ENCODE data around the gene CCL8. TPM values are rescaled to one million over a fixed set of nuclear protein-coding genes. Genes with fewer than 3 reads are reported as not detected.

CCL8 gene
- total and polyA plus RNA-seq, 7 donors: 1.6 to 12.5 (median 4.5) TPM; not detected in 3

- no peak overlapping the region for H3K4me3 ChIP-seq
- WGBS, 2 donors: 71 to 85% methylated on average over 9 of the region's 9 CpGs
- no peak for DNase-seq
- TF ChIP-seq CTCF (IDR thresholded peaks at IDR 0.05): no peak
- intact Hi-C loops (cut with DNase I): no loop called here
- peaks cover 0 to 10% (median 0%) of the 10 kb centered on the region in 3 donors for H3K27me3 ChIP-seq
- peaks cover 0 to 10% (median 3%) of the 10 kb centered on the region in 4 donors for H3K4me1 ChIP-seq
- H3K36me3 ChIP-seq: no peaks in the 10 kb centered on the region
- no peak overlapping the region for H3K27ac ChIP-seq
- no peaks in the 10 kb centered on the region for H3K9me3 ChIP-seq
Measured at GRCh38 chr17:34367486-34368195, 48.4 kb downstream of the CCL8 start.

GRCh38 chr17:34368196-34368945 is 49.1 kb downstream of the CCL8 start:
- intact Hi-C loops (cut with DNase I): no loop called here
- Histone ChIP-seq H3K36me3 (no peaks in the 10 kb centered on the region), H3K4me1 (peaks cover 0 to 10% (median 3%) of the 10 kb centered on the region in 4 donors), H3K27me3 (peaks cover 0 to 6% (median 0%) of the 10 kb centered on the region in 3 donors), H3K27ac (no peak overlapping the region), H3K4me3 (no peak overlapping the region), H3K9me3 (no peaks in the 10 kb centered on the region)
- TF ChIP-seq CTCF (IDR thresholded peaks at IDR 0.05) (no peak), EP300 (IDR thresholded peaks at IDR 0.05) (no peak), POLR2A (IDR thresholded peaks at IDR 0.05) (no peak), POLR2AphosphoS5 (IDR thresholded peaks at IDR 0.05) (no peak)
- 65 to 73% methylated on average over 9 of the region's 9 CpGs for WGBS, 2 donors
- no peak for DNase-seq

GRCh38 chr17:34368946-34369500 is 49.8 kb downstream of the CCL8 start:
- Histone ChIP-seq H3K36me3 (no peaks in the 10 kb centered on the region), H3K4me1 (peaks cover 0 to 10% (median 3%) of the 10 kb centered on the region in 4 donors), H3K27me3 (peaks cover 0 to 6% (median 0%) of the 10 kb centered on the region in 3 donors), H3K9me3 (no peaks in the 10 kb centered on the region), H3K27ac (no peak overlapping the region), H3K4me3 (no peak overlapping the region)
- no peak for TF ChIP-seq POLR2A (IDR thresholded peaks at IDR 0.05)
- no peak for TF ChIP-seq CTCF (IDR thresholded peaks at IDR 0.05)
- TF ChIP-seq POLR2AphosphoS5 (IDR thresholded peaks at IDR 0.05): no peak
- TF ChIP-seq EP300 (IDR thresholded peaks at IDR 0.05): no peak
- intact Hi-C loops (cut with DNase I): no loop called here
- 49 to 61% methylated on average over 4 of the region's 4 CpGs for WGBS, 2 donors
- DNase-seq: no peak

GRCh38 chr17:34369571-34369970 is 50.3 kb downstream of the CCL8 start:
- H3K27ac ChIP-seq: no peak overlapping the region
- peaks cover 0 to 10% (median 3%) of the 10 kb centered on the region in 4 donors for H3K4me1 ChIP-seq
- H3K27me3 ChIP-seq: peaks cover 0 to 3% (median 0%) of the 10 kb centered on the region in 3 donors
- H3K9me3 ChIP-seq: no peaks in the 10 kb centered on the region
- TF ChIP-seq EP300 (IDR thresholded peaks at IDR 0.05): no peak
- no peak for TF ChIP-seq POLR2AphosphoS5 (IDR thresholded peaks at IDR 0.05)
- TF ChIP-seq CTCF (IDR thresholded peaks at IDR 0.05): no peak
- no peak for TF ChIP-seq POLR2A (IDR thresholded peaks at IDR 0.05)
- no peak overlapping the region for H3K4me3 ChIP-seq
- intact Hi-C loops (cut with DNase I): no loop called here
- WGBS, 2 donors: 91 to 96% methylated on average over 3 of the region's 3 CpGs
- H3K36me3 ChIP-seq: no peaks in the 10 kb centered on the region
- DNase-seq: no peak

All from sigmoid colon (tissue), 7 donors.